Small intestine (tissue), 7 donors: Measurements from ENCODE around the gene PDE1C. TPM values are rescaled to one million over a fixed set of nuclear protein-coding genes. Genes with fewer than 3 reads are reported as not detected.

Experiments used
- DNase-seq, 2 donors: peaks; one replicate each; pipeline versions ENCODE4 v3.0.0 to v3.0.0-alpha.2; 2013
- FAIRE-seq: peaks from 2 replicates; lab custom pipeline; 2012; peaks lifted over from hg19 to GRCh38; lab: Jason Lieb, UNC
- H3K27ac ChIP-seq, 3 donors: one replicate each; pipeline ENCODE4 v1.5.1; 2013; ENCODE audit warnings: low read length in 2 of 3, mild to moderate bottlenecking in 2 of 3, control low read depth in 1 of 3, inconsistent platforms in 1 of 3, low read depth in 1 of 3, moderate library complexity in 1 of 3
- H3K27me3 ChIP-seq, 3 donors: one replicate each; pipeline ENCODE4 v1.6.1; 2013; ENCODE audit warnings: low read length in 3 of 3, inconsistent platforms in 1 of 3; ENCODE audit not compliant: control insufficient read depth in 3 of 3, insufficient read depth in 3 of 3
- H3K36me3 ChIP-seq, 3 donors: one replicate each; pipeline ENCODE4 v1.6.1; 2013; ENCODE audit warnings: low read length in 3 of 3, inconsistent platforms in 1 of 3, low read depth in 1 of 3, mild to moderate bottlenecking in 1 of 3, moderate library complexity in 1 of 3; ENCODE audit not compliant: control insufficient read depth in 3 of 3, insufficient read depth in 2 of 3
- H3K4me1 ChIP-seq, 3 donors: one replicate each; pipeline ENCODE4 v1.6.1; 2013; ENCODE audit warnings: low read length in 2 of 3, inconsistent platforms in 1 of 3, low read depth in 1 of 3, mild to moderate bottlenecking in 1 of 3, moderate library complexity in 1 of 3; ENCODE audit not compliant: control insufficient read depth in 3 of 3, insufficient read depth in 2 of 3
- H3K4me3 ChIP-seq, 3 donors: one replicate each; pipeline ENCODE4 v1.5.1; 2013; ENCODE audit warnings: low read length in 3 of 3, control low read depth in 1 of 3, inconsistent platforms in 1 of 3, low read depth in 1 of 3, mild to moderate bottlenecking in 1 of 3, moderate library complexity in 1 of 3
- H3K9me3 ChIP-seq, 2 donors: one replicate each; pipeline ENCODE4 v1.6.1; 2013; ENCODE audit warnings: low read depth in 1 of 2, low read length in 1 of 2; ENCODE audit not compliant: control insufficient read depth in 2 of 2, insufficient read depth in 1 of 2
- whole genome bisulfite sequencing, 3 donors: extraction: QIAGEN DNeasy Blood & Tissue Kit; methylation state at CpG; one replicate each; pipeline ENCODE4 v1.1.7; 2013; 5-methylcytosine and 5-hydroxymethylcytosine counted together
- polyA plus RNA-seq, 4 donors: library from polyadenylated mRNA; stranded (reverse) in 3 of 4; unstranded in 1 of 4; fragments of 200-250 nt in 3 of 4; fragments of 120-200 nt in 1 of 4; gene quantifications; one replicate each; pipeline versions ENCODE4 v1.2.1 to v1.2.3, GENCODE V29; 2013
- donor health status: healthy with polysubstance abuse.
- donor health status: control.
- donor health status: control.
- donor health status: Bipolar disorder and iron deficiency.
- donor health status: healthy.

The PDE1C gene
- polyA plus RNA-seq, 4 donors = 0.22 to 1.8 (median 0.66) TPM

DNA sequence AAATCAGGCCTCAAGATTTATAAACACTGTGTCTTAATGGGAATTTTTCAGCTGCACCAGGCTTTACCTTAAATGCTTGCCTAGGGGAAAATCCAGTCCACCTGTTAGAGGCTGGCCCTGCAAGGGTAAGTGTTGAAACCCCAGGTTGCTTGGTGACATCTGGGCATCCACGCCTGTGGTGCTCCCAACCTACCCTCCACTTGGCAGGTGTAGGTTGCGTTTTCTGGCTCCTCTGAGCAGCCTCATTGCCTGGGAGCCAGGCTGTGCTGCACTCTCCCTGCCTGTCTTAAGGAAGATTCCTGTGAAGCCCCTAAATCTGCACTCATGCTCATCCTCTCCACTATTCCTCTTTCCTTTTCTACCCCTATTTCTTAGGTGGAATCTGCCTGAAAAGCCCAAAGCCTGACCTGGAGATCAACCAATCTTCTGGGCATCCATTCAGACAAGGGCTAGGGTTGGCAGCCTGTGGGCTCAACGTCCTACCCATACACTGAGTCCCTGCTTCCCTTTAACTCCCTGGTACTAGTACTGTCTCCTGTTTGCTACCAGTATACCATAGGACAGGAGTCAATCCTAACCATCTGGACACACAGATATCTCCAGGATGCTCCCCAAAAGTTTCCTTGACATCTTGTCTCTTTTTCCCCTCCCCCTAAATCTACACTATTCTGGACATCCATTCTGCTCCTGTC lies 150.4 kb downstream of the PDE1C start:
- Histone ChIP-seq H3K27me3 (no peaks in the 10 kb centered on the region), H3K27ac (no peak overlapping the region), H3K36me3 (no peaks in the 10 kb centered on the region), H3K4me1 (no peaks in the 10 kb centered on the region), H3K9me3 (no peaks in the 10 kb centered on the region), H3K4me3 (no peak overlapping the region)
- WGBS, 3 donors = 75 to 87% (median 78%) methylated on average over 3 of the region's 3 CpGs
- no peak for FAIRE-seq
- DNase-seq = no peak

DNA sequence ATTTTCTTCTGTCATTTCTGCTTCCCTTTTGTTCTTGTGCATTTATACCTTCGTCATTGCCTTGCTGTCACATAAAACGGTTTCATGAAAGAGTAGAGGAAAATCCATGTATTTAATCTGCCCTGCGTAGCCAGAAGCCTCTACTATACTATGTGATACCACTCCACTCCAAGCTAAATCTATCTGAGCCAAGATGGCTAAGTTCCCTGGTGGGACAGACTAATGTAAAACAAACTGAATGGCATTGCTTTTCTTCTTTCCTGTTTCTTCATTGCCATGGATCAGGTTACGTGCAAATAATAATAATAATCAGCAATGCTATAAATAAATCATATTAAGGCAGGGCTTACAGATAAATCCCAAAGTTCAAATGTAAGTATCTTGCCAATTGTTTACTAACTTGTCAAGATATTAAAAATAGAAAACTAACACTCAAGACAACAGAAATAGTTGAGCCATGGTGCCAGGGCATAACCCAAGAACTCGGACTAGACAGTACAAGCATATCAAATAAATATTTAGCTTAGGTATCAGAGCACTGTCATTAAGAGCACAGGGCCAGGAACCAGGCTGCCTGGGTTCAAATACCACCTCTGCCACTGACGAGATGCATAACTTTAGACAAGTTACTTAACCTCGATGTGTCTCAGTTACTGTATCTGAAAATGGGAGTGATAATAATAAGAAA lies 151.4 kb downstream of the PDE1C start:
- Histone ChIP-seq H3K27ac (no peak overlapping the region), H3K4me3 (no peak overlapping the region), H3K27me3 (no peaks in the 10 kb centered on the region), H3K4me1 (no peaks in the 10 kb centered on the region), H3K36me3 (no peaks in the 10 kb centered on the region), H3K9me3 (no peaks in the 10 kb centered on the region)
- DNase-seq = no peak
- no peak for FAIRE-seq
- WGBS, 3 donors = 65 to 76% (median 73%) methylated on average over 7 of the region's 7 CpGs

- H3K4me3 ChIP-seq = no peak overlapping the region
- H3K4me1 ChIP-seq = no peaks in the 10 kb centered on the region
- WGBS, 3 donors = 80 to 90% (median 81%) methylated on average over 2 of the region's 2 CpGs
- no peak for FAIRE-seq
- H3K9me3 ChIP-seq = no peaks in the 10 kb centered on the region
- no peak overlapping the region for H3K27ac ChIP-seq
- H3K36me3 ChIP-seq = no peaks in the 10 kb centered on the region
- no peak for DNase-seq
- H3K27me3 ChIP-seq = no peaks in the 10 kb centered on the region
Observed at GRCh38 chr7:31917256-31917655, 153.0 kb downstream of the PDE1C start.

DNA sequence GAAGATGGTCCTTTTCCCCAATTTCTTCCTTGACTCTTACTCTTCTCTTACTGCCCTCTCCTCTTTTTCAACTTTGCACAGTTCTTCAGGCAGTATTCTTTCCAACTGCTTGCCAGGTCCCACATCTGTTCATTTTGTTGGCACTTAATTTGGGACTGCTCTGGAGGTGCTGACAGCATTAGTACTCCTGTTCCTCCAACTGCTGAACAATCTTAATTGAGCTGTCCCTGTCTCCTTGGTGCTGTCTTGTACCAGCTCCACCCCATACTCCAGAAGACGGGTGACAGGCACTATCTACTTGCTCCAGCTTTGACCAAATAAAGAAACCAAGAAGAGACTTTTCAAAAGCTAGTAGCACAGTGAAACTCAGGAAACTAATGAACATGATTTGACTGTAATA lies 160.0 kb downstream of the PDE1C start:
- WGBS, 3 donors = 77 to 90% (median 83%) methylated on average over 1 of the region's 1 CpG
- no peaks in the 10 kb centered on the region for H3K27me3 ChIP-seq
- no peak overlapping the region for H3K27ac ChIP-seq
- DNase-seq (no peak), FAIRE-seq (no peak)
- H3K36me3 ChIP-seq = no peaks in the 10 kb centered on the region
- no peak overlapping the region for H3K4me3 ChIP-seq
- H3K4me1 ChIP-seq = no peaks in the 10 kb centered on the region
- no peaks in the 10 kb centered on the region for H3K9me3 ChIP-seq

- H3K9me3 ChIP-seq = no peaks in the 10 kb centered on the region
- 79 to 85% (median 81%) methylated on average over 5 of the region's 5 CpGs for WGBS, 3 donors
Observed at GRCh38 chr7:31906479-31907171, 163.6 kb downstream of the PDE1C start.

GRCh38 chr7:31903962-31904361 lies 166.2 kb downstream of the PDE1C start:
- no peaks in the 10 kb centered on the region for H3K27me3 ChIP-seq
- WGBS, 3 donors = 73 to 80% (median 79%) methylated on average over 4 of the region's 4 CpGs
- H3K27ac ChIP-seq = no peak overlapping the region
- no peaks in the 10 kb centered on the region for H3K36me3 ChIP-seq
- no peak overlapping the region for H3K4me3 ChIP-seq
- H3K9me3 ChIP-seq = no peaks in the 10 kb centered on the region
- no peak for DNase-seq
- no peak for FAIRE-seq
- no peaks in the 10 kb centered on the region for H3K4me1 ChIP-seq

More at GRCh38 chr7:31906479-31907171, 163.6 kb downstream of the PDE1C start:
- FAIRE-seq = no peak
- Histone ChIP-seq H3K36me3 (no peaks in the 10 kb centered on the region), H3K27me3 (no peaks in the 10 kb centered on the region), H3K4me1 (no peaks in the 10 kb centered on the region), H3K27ac (no peak overlapping the region), H3K4me3 (no peak overlapping the region)
- no peak for DNase-seq

DNA sequence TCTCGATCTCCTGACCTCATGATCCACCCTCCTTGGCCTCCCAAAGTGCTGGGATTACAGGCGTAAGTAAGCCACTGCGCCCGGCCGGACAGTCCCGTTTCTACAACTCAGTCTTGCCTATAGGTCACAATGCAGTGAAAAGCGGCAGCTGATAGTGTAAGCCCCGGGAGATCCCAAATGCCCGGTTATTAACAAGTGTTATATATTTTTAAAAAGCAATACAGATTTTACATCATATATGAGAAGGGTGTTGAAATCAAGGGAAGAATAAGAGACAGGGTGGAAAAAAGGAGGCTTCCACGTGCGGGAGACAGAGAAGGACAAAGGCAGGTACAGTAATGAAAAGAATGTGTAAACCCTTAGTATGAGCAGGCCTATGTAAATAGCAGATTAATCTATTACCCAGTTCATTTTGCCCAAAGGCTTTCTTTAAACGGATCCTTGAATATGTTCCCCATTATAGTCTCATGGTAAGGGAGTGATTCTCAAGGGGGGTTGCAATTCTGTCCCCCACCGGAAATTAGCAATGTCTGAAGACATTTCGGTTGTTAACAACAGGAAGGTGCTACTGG lies 170.8 kb downstream of the PDE1C start:
- DNase-seq = no peak
- H3K4me1 ChIP-seq = no peaks in the 10 kb centered on the region
- no peaks in the 10 kb centered on the region for H3K27me3 ChIP-seq
- H3K36me3 ChIP-seq = no peaks in the 10 kb centered on the region
- no peaks in the 10 kb centered on the region for H3K9me3 ChIP-seq
- 85 to 87% (median 87%) methylated on average over 14 of the region's 14 CpGs for WGBS, 3 donors
- no peak for FAIRE-seq
- H3K27ac ChIP-seq = no peak overlapping the region
- no peak overlapping the region for H3K4me3 ChIP-seq

- Histone ChIP-seq H3K36me3 (no peaks in the 10 kb centered on the region), H3K27me3 (no peaks in the 10 kb centered on the region), H3K9me3 (no peaks in the 10 kb centered on the region), H3K27ac (no peak overlapping the region), H3K4me3 (no peak overlapping the region), H3K4me1 (no peaks in the 10 kb centered on the region)
- WGBS, 3 donors = 63 to 81% (median 75%) methylated on average over 6 of the region's 6 CpGs
- DNase-seq = no peak
- no peak for FAIRE-seq
Observed at GRCh38 chr7:31896925-31897324, 173.3 kb downstream of the PDE1C start.
